A172 (cell line): Measurements from ENCODE around the gene ADNP2. TPM values are rescaled to one million over a fixed set of nuclear protein-coding genes. Genes with fewer than 3 reads are reported as not detected.
A peak's percentile ranks its signal among the peaks of the same experiment; 100 is the strongest.

Experiments used
- DNase-seq: peaks from one replicate; pipeline ENCODE4 v3.0.0-alpha.2; 2015; ENCODE audit warnings: low spot score
- total RNA-seq: library from RNA; depleted of rRNA; stranded (reverse); fragments of >200 nt; shearing (Covaris generic); gene quantifications from 2 replicates; pipeline ENCODE4 v1.2.3, GENCODE V29; 2014

Gene ADNP2
- total RNA-seq, 1 experiment from 2014 or later = 17.9 TPM

GRCh38 chr18:80170395-80171053 is 61.5 kb downstream of the ADNP2 start:
- DNase-seq = no peak

GRCh38 chr18:80171054-80171872 is 62.2 kb downstream of the ADNP2 start:
- DNase-seq = peak; percentile 7

- no peak for DNase-seq
Observed at GRCh38 chr18:80172056-80172455, 63.0 kb downstream of the ADNP2 start.

GRCh38 chr18:80173060-80173459 is 64.0 kb downstream of the ADNP2 start:
- no peak for DNase-seq

GRCh38 chr18:80175451-80176204 is 66.6 kb downstream of the ADNP2 start:
- DNase-seq = no peak

- no peak for DNase-seq
Observed at GRCh38 chr18:80176334-80177073, 67.4 kb downstream of the ADNP2 start.

- no peak for DNase-seq
Observed at GRCh38 chr18:80177128-80177527, 68.1 kb downstream of the ADNP2 start.

- DNase-seq = no peak
Observed at GRCh38 chr18:80178935-80179818, 70.1 kb downstream of the ADNP2 start.

GRCh38 chr18:80179857-80180558 is 70.9 kb downstream of the ADNP2 start:
- no peak for DNase-seq

- no peak for DNase-seq
Observed at GRCh38 chr18:80180778-80181564, 71.9 kb downstream of the ADNP2 start.

- DNase-seq = no peak
Observed at GRCh38 chr18:80181642-80182461, 72.8 kb downstream of the ADNP2 start.

- DNase-seq = no peak
Observed at GRCh38 chr18:80182855-80183254, 73.8 kb downstream of the ADNP2 start.

GRCh38 chr18:80183273-80184050 is 74.4 kb downstream of the ADNP2 start:
- DNase-seq = no peak

- no peak for DNase-seq
Observed at GRCh38 chr18:80184243-80184772, 75.2 kb downstream of the ADNP2 start.

- no peak for DNase-seq
Observed at GRCh38 chr18:80185545-80185944, 76.5 kb downstream of the ADNP2 start.

- no peak for DNase-seq
Observed at GRCh38 chr18:80187956-80188642, 79.0 kb downstream of the ADNP2 start.
